ENCODE measurements around the gene HBB.

Gene HBB

GRCh38 chr11:5178046-5178837 lies 48.6 kb downstream of the HBB start:
- H3K4me3 ChIP-seq (ENCODE audit: low read depth, low read length), result no peak overlapping the region
- TF ChIP-seq CTCF (IDR thresholded peaks at IDR 0.05; ENCODE audit: low read depth, low read length), result no peak
